HG03280 (cell line): ENCODE data around the gene OR2T34.
"Not testable (repeated sequence)": the region's sequence is repeated elsewhere in the genome, so short reads cannot be mapped to it uniquely, and the experiment has no call there.

Source experiments
- ATAC-seq: cut with Tn5 transposase; IDR thresholded peaks from one replicate; pipeline ENCODE4 v1.9.1; 2021; ENCODE audit warnings: mild to moderate bottlenecking, moderate library complexity; ENCODE audit not compliant: unreplicated experiment

The OR2T34 gene, protein sequence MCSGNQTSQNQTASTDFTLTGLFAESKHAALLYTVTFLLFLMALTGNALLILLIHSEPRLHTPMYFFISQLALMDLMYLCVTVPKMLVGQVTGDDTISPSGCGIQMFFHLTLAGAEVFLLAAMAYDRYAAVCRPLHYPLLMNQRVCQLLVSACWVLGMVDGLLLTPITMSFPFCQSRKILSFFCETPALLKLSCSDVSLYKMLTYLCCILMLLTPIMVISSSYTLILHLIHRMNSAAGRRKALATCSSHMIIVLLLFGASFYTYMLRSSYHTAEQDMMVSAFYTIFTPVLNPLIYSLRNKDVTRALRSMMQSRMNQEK

DNA sequence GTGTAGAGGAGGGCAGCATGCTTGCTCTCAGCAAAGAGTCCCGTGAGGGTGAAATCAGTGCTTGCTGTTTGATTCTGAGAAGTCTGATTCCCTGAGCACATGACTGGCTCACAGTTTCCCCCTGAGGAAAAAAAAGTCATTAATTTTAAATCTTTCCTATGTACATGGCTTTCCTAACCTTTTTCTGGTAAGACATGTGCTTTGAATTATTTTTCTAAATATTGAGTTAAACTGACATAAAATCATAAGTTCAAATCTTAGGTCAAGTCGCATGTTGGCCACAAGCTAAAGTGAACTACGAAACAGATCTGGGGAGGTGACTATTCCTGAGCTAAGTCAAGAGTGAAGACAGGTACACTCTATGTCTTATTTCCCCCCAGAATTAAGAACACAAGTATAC lies at the start of gene OR2T34:
Gene OR2T34, minus strand, starts transcription at position 101 of the 400 bp plus-strand sequence. Its CDS starts 0 bp downstream, at position 101.
- ATAC-seq: not testable (repeated sequence)

- peak; percentile 94 for ATAC-seq
These were observed 48.0 kb upstream of the OR2T34 start for GRCh38 chr1:248622570-248623001.

GRCh38 chr1:248621770-248622169 lies 47.2 kb upstream of the OR2T34 start:
- no peak for ATAC-seq

- ATAC-seq: no peak
These were observed 44.3 kb upstream of the OR2T34 start for GRCh38 chr1:248618878-248619277.

DNA sequence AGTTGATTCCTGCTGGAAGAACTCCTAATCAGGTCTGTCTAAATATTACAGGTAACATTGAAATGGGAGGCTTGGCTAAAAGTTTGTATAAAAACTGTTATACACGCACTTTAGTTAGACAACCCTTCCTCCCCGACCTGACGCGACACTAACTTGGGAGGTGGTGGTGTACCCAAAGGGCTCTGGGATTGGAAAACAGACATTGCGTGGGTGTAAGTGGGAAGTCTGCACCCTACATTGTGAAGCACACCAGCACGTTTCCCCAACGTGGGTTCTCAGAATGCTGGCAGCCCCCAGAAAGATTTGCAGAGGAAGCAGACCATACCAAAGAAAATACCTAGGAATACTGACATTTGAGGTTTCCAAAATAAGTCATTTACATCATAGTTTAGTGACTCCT lies 43.6 kb upstream of the OR2T34 start:
- ATAC-seq: no peak

DNA sequence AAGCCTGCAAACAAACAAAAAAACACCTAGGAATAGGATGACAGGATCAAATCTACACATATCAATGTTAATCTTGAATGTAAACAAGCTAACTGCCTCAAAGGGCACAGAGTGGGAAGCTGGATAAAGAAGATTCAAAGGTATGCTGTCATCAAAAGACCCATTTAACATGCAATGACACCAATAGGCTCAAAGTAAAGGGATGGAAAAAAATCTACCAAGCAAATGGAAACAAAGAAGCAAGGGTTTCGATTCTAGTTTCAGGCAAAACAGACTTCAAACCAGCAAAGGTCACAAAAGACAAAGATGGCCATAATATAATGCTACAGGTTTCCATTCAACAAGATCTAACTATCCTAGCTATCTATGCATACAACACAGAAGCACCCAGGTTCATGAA lies 39.2 kb upstream of the OR2T34 start:
- peak; percentile 56 for ATAC-seq

DNA sequence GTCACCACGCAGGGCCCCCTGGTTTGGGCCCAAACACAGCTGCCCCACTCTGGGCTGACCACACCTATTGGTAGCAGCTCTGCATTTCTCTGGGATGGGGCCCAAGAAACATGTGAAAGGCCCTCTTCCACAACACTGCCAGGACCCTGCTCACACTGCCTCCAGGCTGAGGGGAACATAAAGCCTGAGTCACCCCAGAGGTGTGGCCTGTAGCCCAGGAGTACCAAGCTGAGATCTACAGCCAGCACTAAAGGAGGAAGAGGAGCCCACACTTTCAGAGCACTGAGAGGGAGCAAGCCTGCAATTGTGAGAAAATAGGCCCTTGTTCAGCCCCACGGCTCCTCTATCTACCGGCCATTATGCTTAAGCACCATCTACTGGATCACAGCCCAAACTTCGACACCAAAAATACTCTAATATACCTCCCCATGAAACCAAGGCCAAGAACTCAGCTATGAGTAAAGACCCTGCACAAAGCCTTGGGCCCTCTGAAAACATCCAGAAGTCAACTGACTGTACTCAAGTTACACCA lies 37.4 kb upstream of the OR2T34 start:
- ATAC-seq: no peak

DNA sequence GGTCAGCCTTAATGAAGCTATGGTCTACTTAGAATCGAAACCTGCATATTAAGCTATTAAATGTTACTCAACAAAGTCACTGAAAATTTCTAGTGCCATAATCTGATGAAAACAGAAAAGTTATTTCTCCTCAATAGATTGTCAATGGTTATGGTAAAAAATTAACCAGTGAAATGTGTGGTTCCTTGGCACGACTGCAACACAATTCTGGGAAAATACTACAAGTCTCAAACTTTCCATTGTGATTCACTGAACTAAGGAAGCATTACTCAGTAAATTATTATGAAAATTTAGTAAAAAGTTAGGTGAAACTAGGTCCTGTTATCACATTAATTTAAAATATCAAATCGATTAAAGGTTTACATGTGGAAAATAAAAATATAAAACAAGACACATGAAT lies 35.7 kb upstream of the OR2T34 start:
- ATAC-seq: no peak

GRCh38 chr1:248599396-248599795 lies 24.8 kb upstream of the OR2T34 start:
- ATAC-seq: no peak

DNA sequence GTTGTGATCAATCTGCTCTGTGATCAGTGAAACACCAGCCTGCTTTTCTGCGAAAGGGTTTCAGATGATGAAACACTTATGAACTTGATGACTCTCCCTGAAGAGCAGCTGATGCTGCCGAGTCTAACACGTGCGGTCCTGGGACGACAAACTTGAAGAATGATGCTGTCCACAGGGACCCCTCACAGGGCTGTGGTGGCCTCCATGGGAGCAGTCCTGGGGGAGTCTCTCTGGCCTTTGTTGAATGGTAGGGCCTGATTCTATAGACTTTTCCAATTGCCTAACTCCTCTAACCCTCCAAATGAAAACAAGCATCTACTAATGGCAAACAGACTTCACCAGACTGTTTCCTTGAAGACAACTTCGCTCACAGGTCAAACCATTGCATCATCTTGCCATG lies 23.0 kb upstream of the OR2T34 start, which contains the start of gene OR2T10:
Gene OR2T10, minus strand, starts transcription at position 112 of the 400 bp plus-strand sequence. CDS start 3,932 bp downstream, outside the sequence.
- ATAC-seq: no peak

- no peak for ATAC-seq
These were observed 22.1 kb upstream of the OR2T34 start for GRCh38 chr1:248596615-248597014.

- ATAC-seq: no peak
These were observed 18.7 kb upstream of the OR2T34 start for GRCh38 chr1:248593226-248593625.

GRCh38 chr1:248592655-248593054 lies 18.1 kb upstream of the OR2T34 start:
- no peak for ATAC-seq

DNA sequence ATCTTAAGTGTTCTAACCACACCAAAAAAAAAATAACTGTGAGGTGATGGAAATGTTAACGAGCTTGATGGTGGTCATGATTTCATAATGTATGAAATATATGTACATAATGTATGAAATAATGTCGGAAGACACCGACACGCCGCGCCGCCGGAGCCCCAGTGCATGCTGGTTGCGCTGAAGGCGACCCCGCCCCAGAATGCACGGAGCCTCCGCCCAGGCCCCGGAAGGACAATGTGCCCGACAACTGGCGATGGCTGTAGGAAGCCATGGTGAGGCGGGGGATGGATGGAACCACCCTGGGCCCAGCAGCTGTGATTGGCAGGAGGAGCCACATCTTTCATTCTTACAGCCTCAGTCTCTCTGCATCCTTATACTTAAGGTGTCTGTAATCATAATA lies 15.5 kb upstream of the OR2T34 start:
- ATAC-seq: no peak

- no peak for ATAC-seq
These were observed 14.8 kb upstream of the OR2T34 start for GRCh38 chr1:248589334-248589733.

DNA sequence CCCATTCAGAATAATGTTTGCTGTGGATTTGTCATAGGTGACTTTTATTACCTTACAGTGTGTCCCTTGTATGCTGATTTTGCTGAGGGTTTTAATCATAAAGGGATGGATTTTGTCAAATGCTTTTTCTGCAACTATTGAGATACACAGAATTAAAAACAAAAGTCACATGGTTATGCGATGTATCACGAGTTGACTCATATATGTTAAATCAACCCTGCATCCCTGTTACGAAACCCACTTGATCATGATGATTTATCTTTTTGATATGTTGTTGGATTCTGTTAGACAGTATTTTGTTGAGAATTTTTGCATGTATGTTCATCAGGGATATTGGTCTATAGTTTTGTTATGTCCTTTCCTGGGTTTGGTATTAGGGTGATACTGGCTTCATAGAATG lies 10.7 kb upstream of the OR2T34 start:
- ATAC-seq: no peak

- ATAC-seq: no peak
These were observed 1.9 kb upstream of the OR2T34 start for GRCh38 chr1:248576260-248576980.

DNA sequence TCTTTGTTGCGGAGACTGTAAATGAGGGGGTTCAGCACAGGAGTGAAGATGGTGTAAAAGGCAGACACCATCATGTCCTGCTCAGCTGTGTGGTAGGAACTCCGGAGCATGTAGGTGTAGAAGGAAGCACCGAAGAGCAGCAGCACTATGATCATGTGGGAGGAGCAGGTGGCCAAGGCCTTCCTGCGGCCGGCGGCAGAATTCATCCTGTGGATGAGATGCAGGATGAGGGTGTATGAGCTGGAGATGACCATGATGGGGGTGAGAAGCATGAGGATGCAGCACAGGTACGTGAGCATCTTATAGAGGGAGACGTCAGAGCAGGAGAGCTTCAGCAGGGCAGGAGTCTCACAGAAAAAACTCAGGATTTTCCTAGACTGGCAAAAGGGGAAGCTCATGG lies 701 bp downstream of the OR2T34 start:
- not testable (repeated sequence) for ATAC-seq

DNA sequence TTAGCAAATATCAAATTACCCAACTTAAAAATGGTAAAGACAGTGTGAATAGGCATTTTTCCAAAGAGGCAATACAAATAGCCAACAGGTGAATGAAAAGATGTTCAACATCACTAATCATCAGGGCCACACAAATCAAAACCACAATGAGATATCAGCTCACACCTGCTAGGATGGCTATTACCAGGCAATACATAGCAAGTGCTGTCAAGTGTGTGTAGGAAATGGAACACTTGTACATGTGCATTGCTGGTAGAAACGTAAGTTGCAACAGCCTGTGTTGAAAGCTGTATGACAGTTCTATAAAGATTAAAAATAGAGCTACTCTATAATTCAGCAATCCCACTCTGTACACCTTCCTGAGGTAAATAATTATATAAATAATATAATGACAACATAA lies 2.5 kb downstream of the OR2T34 start:
- peak; percentile 96 for ATAC-seq

- not testable (repeated sequence) for ATAC-seq
These were observed 3.7 kb downstream of the OR2T34 start for GRCh38 chr1:248570811-248571210.

DNA sequence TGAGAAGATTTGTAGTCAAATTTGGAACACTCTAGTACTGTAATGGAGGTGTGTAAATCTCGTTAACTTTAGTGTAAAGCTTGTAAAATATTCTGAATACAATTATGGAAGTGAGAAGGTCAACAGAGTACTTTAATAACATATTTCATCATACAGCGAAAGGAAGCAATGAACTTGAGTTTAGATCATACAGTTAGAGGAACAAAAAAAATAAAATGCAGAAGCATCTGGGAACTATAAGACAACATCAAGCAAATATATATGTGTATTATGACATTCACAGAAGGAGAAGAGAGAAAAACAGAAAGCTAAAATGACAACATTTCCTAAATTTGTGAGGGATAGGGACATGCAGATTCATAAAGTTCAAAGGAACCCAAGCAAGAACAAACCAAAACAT lies 5.5 kb downstream of the OR2T34 start:
- not testable (repeated sequence) for ATAC-seq
